GM20000 (cell line): Measurements from ENCODE around the gene WWOX.

Experiments used
- DNase-seq: peaks from one replicate; pipeline ENCODE4 v3.0.0; 2012; ENCODE audit warnings: low spot score
- CTCF ChIP-seq: IDR thresholded peaks from 2 replicates; pipeline ENCODE4 v1.5.1; 2012; ENCODE audit warnings: mild to moderate bottlenecking, control low read depth; ENCODE audit errors: extremely low read depth, missing control alignments

WWOX gene

GRCh38 chr16:78996790-78997189, 897.3 kb downstream of the WWOX start:
- no peak for TF ChIP-seq CTCF
- DNase-seq: no peak

- no peak for TF ChIP-seq CTCF
- DNase-seq: no peak
Observed at GRCh38 chr16:78998879-78999278, 899.4 kb downstream of the WWOX start.

GRCh38 chr16:79001156-79001967, 901.9 kb downstream of the WWOX start:
- DNase-seq: no peak
- no peak for TF ChIP-seq CTCF

GRCh38 chr16:79003026-79003609, 903.7 kb downstream of the WWOX start:
- no peak for DNase-seq
- TF ChIP-seq CTCF: no peak

GRCh38 chr16:79004309-79004708, 904.9 kb downstream of the WWOX start:
- no peak for DNase-seq
- no peak for TF ChIP-seq CTCF

- no peak for DNase-seq
Observed at GRCh38 chr16:79005096-79005495, 905.6 kb downstream of the WWOX start.

More at GRCh38 chr16:79005096-79005495, 905.6 kb downstream of the WWOX start:
- no peak for TF ChIP-seq CTCF
